Measurements from ENCODE around the gene ERG.

- TF ChIP-seq, protein P1, sequence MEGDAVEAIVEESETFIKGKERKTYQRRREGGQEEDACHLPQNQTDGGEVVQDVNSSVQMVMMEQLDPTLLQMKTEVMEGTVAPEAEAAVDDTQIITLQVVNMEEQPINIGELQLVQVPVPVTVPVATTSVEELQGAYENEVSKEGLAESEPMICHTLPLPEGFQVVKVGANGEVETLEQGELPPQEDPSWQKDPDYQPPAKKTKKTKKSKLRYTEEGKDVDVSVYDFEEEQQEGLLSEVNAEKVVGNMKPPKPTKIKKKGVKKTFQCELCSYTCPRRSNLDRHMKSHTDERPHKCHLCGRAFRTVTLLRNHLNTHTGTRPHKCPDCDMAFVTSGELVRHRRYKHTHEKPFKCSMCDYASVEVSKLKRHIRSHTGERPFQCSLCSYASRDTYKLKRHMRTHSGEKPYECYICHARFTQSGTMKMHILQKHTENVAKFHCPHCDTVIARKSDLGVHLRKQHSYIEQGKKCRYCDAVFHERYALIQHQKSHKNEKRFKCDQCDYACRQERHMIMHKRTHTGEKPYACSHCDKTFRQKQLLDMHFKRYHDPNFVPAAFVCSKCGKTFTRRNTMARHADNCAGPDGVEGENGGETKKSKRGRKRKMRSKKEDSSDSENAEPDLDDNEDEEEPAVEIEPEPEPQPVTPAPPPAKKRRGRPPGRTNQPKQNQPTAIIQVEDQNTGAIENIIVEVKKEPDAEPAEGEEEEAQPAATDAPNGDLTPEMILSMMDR (IDR thresholded peaks at IDR 0.05): no peak
- TF ChIP-seq POLR2AphosphoS5 (IDR thresholded peaks at IDR 0.05; ENCODE audit: low read depth, low read length) (no peak), TAF1 (IDR thresholded peaks at IDR 0.05; ENCODE audit: borderline replicate concordance, low read depth, low read length) (no peak), GABPA (IDR thresholded peaks at IDR 0.05; ENCODE audit: low read depth) (no peak), SIN3A (IDR thresholded peaks at IDR 0.05; ENCODE audit: borderline replicate concordance, low read depth, low read length) (no peak), EP300 (IDR thresholded peaks at IDR 0.05; ENCODE audit: borderline replicate concordance in 1 of 2, low read depth in 1 of 2, low read length in 1 of 2) (no peak), SMC3 (IDR thresholded peaks at IDR 0.05; ENCODE audit: low read depth, low read length) (no peak), YY1 (IDR thresholded peaks at IDR 0.05; ENCODE audit: low read depth) (no peak), USF1 (IDR thresholded peaks at IDR 0.05; ENCODE audit: borderline replicate concordance, low read depth) (no peak), RXRA (IDR thresholded peaks at IDR 0.05; ENCODE audit: borderline replicate concordance, low read depth) (no peak), RFX5 (IDR thresholded peaks at IDR 0.05; ENCODE audit: low read length) (no peak), TEAD4 (IDR thresholded peaks at IDR 0.05; ENCODE audit: borderline replicate concordance, insufficient read depth) (no peak), TCF12 (IDR thresholded peaks at IDR 0.05) (no peak)
- TF ChIP-seq, protein P2, sequence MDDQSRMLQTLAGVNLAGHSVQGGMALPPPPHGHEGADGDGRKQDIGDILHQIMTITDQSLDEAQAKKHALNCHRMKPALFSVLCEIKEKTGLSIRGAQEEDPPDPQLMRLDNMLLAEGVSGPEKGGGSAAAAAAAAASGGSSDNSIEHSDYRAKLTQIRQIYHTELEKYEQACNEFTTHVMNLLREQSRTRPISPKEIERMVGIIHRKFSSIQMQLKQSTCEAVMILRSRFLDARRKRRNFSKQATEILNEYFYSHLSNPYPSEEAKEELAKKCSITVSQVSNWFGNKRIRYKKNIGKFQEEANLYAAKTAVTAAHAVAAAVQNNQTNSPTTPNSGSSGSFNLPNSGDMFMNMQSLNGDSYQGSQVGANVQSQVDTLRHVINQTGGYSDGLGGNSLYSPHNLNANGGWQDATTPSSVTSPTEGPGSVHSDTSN (IDR thresholded peaks at IDR 0.05): no peak
These were observed 69.3 kb downstream of the ERG start for GRCh38 chr21:38429011-38429410.
